Colonic mucosa (tissue), 4 donors: ENCODE measurements around the gene SEL1L2. TPM values are rescaled to one million over a fixed set of nuclear protein-coding genes. Genes with fewer than 3 reads are reported as not detected.

Experiments used
- DNase-seq: peaks from one replicate; pipeline ENCODE4 v3.0.0-alpha.2; 2020
- H3K27ac ChIP-seq: fragments of 200-600 bp; one replicate; pipeline ENCODE4 v1.8.0; 2021
- H3K27me3 ChIP-seq: fragments of 200-600 bp; one replicate; pipeline ENCODE4 v1.8.0; 2021
- H3K36me3 ChIP-seq: fragments of 200-600 bp; one replicate; pipeline ENCODE4 v1.8.0; 2021
- H3K4me1 ChIP-seq: fragments of 200-600 bp; one replicate; pipeline ENCODE4 v1.8.0; 2021; ENCODE audit warnings: mild to moderate bottlenecking
- H3K4me3 ChIP-seq: fragments of 200-600 bp; one replicate; pipeline ENCODE4 v1.8.0; 2021
- H3K9ac ChIP-seq, 2 donors: one replicate each; pipeline ENCODE4 v1.7.0; 2013; ENCODE audit warnings: control low read depth in 2 of 2, low read depth in 2 of 2, low read length in 2 of 2
- H3K9me3 ChIP-seq: fragments of 200-600 bp; one replicate; pipeline ENCODE4 v1.8.0; 2021
- CTCF ChIP-seq: fragments of 200-600 bp; IDR thresholded peaks from one replicate; pipeline ENCODE4 v1.8.0; 2022; ENCODE audit warnings: antibody characterized with exemption, mild to moderate bottlenecking
- intact Hi-C: fragments of 100-400 bp; cut with DNase I; formaldehyde crosslinking; loops from one replicate; pipeline ENCODE4 v1.14.1; 2022
- total RNA-seq, 2 donors: library from RNA; stranded (reverse); fragmentation: NEBNext Ultra II Directional in 1 of 2; extraction: Animal tissue kit (Norgen Biotek cat#: 25700) in 1 of 2; gene quantifications; one replicate each; pipeline ENCODE4 v1.2.1, GENCODE V29; 2021
- donor health status: healthy.
- donor health status: DM: no; HTN: no; CAD: no.
- donor health status: DM: no; HTN: no; CAD: no.

SEL1L2 gene
- total RNA-seq, 2 donors from 2014 or later = not detected

- Histone ChIP-seq H3K9ac (no peak overlapping the region), H3K4me1 (no peaks in the 10 kb centered on the region), H3K36me3 (no peaks in the 10 kb centered on the region), H3K27ac (no peak overlapping the region), H3K9me3 (no peaks in the 10 kb centered on the region), H3K27me3 (no peaks in the 10 kb centered on the region), H3K4me3 (no peak overlapping the region)
- DNase-seq = no peak
- intact Hi-C loops = no loop called here
- no peak for TF ChIP-seq CTCF
Measured at GRCh38 chr20:13991311-13991710, 897 bp upstream of the SEL1L2 start.

GRCh38 chr20:13984211-13984610, 6.2 kb downstream of the SEL1L2 start:
- no peak for DNase-seq
- intact Hi-C loops = no loop called here
- no peak overlapping the region for H3K9ac ChIP-seq
- no peaks in the 10 kb centered on the region for H3K27me3 ChIP-seq
- H3K36me3 ChIP-seq = no peaks in the 10 kb centered on the region
- no peaks in the 10 kb centered on the region for H3K4me1 ChIP-seq
- TF ChIP-seq CTCF = no peak
- H3K27ac ChIP-seq = no peak overlapping the region
- H3K9me3 ChIP-seq = no peaks in the 10 kb centered on the region
- H3K4me3 ChIP-seq = no peak overlapping the region

- Histone ChIP-seq H3K4me1 (no peaks in the 10 kb centered on the region), H3K9ac (no peak overlapping the region)
Measured at GRCh38 chr20:13960525-13960924, 29.9 kb downstream of the SEL1L2 start.

GRCh38 chr20:13960119-13960518, 30.3 kb downstream of the SEL1L2 start:
- H3K9ac ChIP-seq = no peak overlapping the region
- intact Hi-C loops = no loop called here
- no peak for TF ChIP-seq CTCF
- H3K4me3 ChIP-seq = no peak overlapping the region
- no peaks in the 10 kb centered on the region for H3K36me3 ChIP-seq
- no peaks in the 10 kb centered on the region for H3K4me1 ChIP-seq
- no peaks in the 10 kb centered on the region for H3K27me3 ChIP-seq
- DNase-seq = no peak
- no peaks in the 10 kb centered on the region for H3K9me3 ChIP-seq
- no peak overlapping the region for H3K27ac ChIP-seq

More at GRCh38 chr20:13960525-13960924, 29.9 kb downstream of the SEL1L2 start:
- intact Hi-C loops = no loop called here
- Histone ChIP-seq H3K27ac (no peak overlapping the region), H3K9me3 (no peaks in the 10 kb centered on the region), H3K36me3 (no peaks in the 10 kb centered on the region), H3K27me3 (no peaks in the 10 kb centered on the region), H3K4me3 (no peak overlapping the region)
- no peak for DNase-seq
- no peak for TF ChIP-seq CTCF

- intact Hi-C loops = no loop called here
- H3K9ac ChIP-seq = no peak overlapping the region
- no peaks in the 10 kb centered on the region for H3K9me3 ChIP-seq
- H3K27ac ChIP-seq = no peak overlapping the region
- no peak overlapping the region for H3K4me3 ChIP-seq
- no peaks in the 10 kb centered on the region for H3K27me3 ChIP-seq
- H3K36me3 ChIP-seq = no peaks in the 10 kb centered on the region
- no peak for TF ChIP-seq CTCF
- no peak for DNase-seq
- H3K4me1 ChIP-seq = no peaks in the 10 kb centered on the region
Measured at GRCh38 chr20:13953227-13953626, 37.2 kb downstream of the SEL1L2 start.

GRCh38 chr20:13947719-13948118, 42.7 kb downstream of the SEL1L2 start:
- intact Hi-C loops = no loop called here
- no peaks in the 10 kb centered on the region for H3K4me1 ChIP-seq
- no peak overlapping the region for H3K9ac ChIP-seq
- TF ChIP-seq CTCF = no peak
- no peak overlapping the region for H3K27ac ChIP-seq
- H3K36me3 ChIP-seq = no peaks in the 10 kb centered on the region
- H3K4me3 ChIP-seq = no peak overlapping the region
- H3K9me3 ChIP-seq = no peaks in the 10 kb centered on the region
- H3K27me3 ChIP-seq = no peaks in the 10 kb centered on the region
- no peak for DNase-seq
